Calu3 (cell line): ENCODE measurements around the gene SLC25A47. TPM values are rescaled to one million over a fixed set of nuclear protein-coding genes. Genes with fewer than 3 reads are reported as not detected.
"Not testable (repeated sequence)": the region's sequence is repeated elsewhere in the genome, so short reads cannot be mapped to it uniquely, and the experiment has no call there.

Experiments
- BruUV-seq: library from RNA; stranded (reverse); fragments of 400-500 nt; replicated peaks from 2 replicates; lab custom pipeline; 2021; lab: Mats Ljungman, UMichigan
- CTCF ChIA-PET: fragments of 300-600 bp; sonication (Branson Sonifier 250); formaldehyde crosslinking; loops from one replicate; lab custom pipeline; 2022; ENCODE audit warnings: antibody characterized with exemption; lab: Charles Lee
- DNase-seq: peaks from one replicate; pipeline ENCODE4 v3.0.0; 2022
- H3K27ac Mint-ChIP-seq: one replicate; pipeline ENCODE4 v1.8.0; 2022; ENCODE audit warnings: mixed read lengths; ENCODE audit not compliant: unreplicated experiment
- H3K27me3 Mint-ChIP-seq: one replicate; pipeline ENCODE4 v1.8.0; 2022; ENCODE audit warnings: mixed read lengths; ENCODE audit not compliant: unreplicated experiment
- H3K36me3 Mint-ChIP-seq: one replicate; pipeline ENCODE4 v1.8.0; 2022; ENCODE audit warnings: mild to moderate bottlenecking, moderate library complexity, mixed read lengths; ENCODE audit not compliant: insufficient read depth, unreplicated experiment
- H3K4me1 Mint-ChIP-seq: one replicate; pipeline ENCODE4 v1.8.0; 2022; ENCODE audit warnings: mild to moderate bottlenecking, low read depth, mixed read lengths; ENCODE audit not compliant: unreplicated experiment
- H3K4me3 Mint-ChIP-seq: one replicate; pipeline ENCODE4 v1.8.0; 2022; ENCODE audit warnings: mild to moderate bottlenecking, low read depth, moderate library complexity, mixed read lengths; ENCODE audit not compliant: unreplicated experiment
- H3K9me3 Mint-ChIP-seq: one replicate; pipeline ENCODE4 v1.8.0; 2022; ENCODE audit warnings: low read depth, mixed read lengths; ENCODE audit not compliant: unreplicated experiment
- CTCF ChIP-seq: fragments of 200-600 bp; IDR thresholded peaks from one replicate; pipeline ENCODE4 v1.8.0; 2022; ENCODE audit warnings: antibody characterized with exemption; ENCODE audit not compliant: unreplicated experiment
- intact Hi-C: fragments of 100-400 bp; cut with micrococcal nuclease; formaldehyde crosslinking; loops from one replicate; pipeline ENCODE4 v1.10.0; 2022; ENCODE audit not compliant: unreplicated experiment
- total RNA-seq: library from RNA; stranded (reverse); gene quantifications from 2 replicates; pipeline ENCODE4 v1.2.3, GENCODE V29; 2022

The SLC25A47 gene
- total RNA-seq, 1 experiment from 2014 or later = not detected

GRCh38 chr14:100309028-100309737 is 14.0 kb upstream of the SLC25A47 start:
- no peaks in the 10 kb centered on the region for H3K9me3 Mint-ChIP-seq
- CTCF ChIA-PET = interaction anchor here (0.7 kb wide), 1 partner anchor 215 kb away, joined by 4 read pairs; no protein-coding TSS in a partner anchor
- H3K27ac Mint-ChIP-seq = no peak overlapping the region
- H3K36me3 Mint-ChIP-seq = peaks cover 31% of the 10 kb centered on the region
- DNase-seq = no peak
- peaks cover 19% of the 10 kb centered on the region for H3K27me3 Mint-ChIP-seq
- intact Hi-C loops = loop anchor here (10.0 kb wide), 1 partner anchor 66 kb away; the partner anchor contains the start of gene WDR25
- TF ChIP-seq CTCF = no peak
- no TSS peak for BruUV-seq
- no peak overlapping the region for H3K4me3 Mint-ChIP-seq
- H3K4me1 Mint-ChIP-seq = peaks cover 16% of the 10 kb centered on the region

- H3K27ac Mint-ChIP-seq, H3K4me1 Mint-ChIP-seq, BruUV-seq, H3K4me3 Mint-ChIP-seq, H3K9me3 Mint-ChIP-seq, intact Hi-C loops, CTCF ChIA-PET, DNase-seq, H3K36me3 Mint-ChIP-seq: not testable (repeated sequence)
- peaks cover 19% of the 10 kb centered on the region for H3K27me3 Mint-ChIP-seq
These were observed 10.8 kb upstream of the SLC25A47 start for GRCh38 chr14:100312110-100312876.

GRCh38 chr14:100312877-100313400 is 10.2 kb upstream of the SLC25A47 start:
- no peak for DNase-seq
- H3K27ac Mint-ChIP-seq = no peak overlapping the region
- H3K4me3 Mint-ChIP-seq = no peak overlapping the region
- intact Hi-C loops = no loop called here
- no peaks in the 10 kb centered on the region for H3K9me3 Mint-ChIP-seq
- BruUV-seq = no TSS peak
- CTCF ChIA-PET = no interaction called here
- peaks cover 5% of the 10 kb centered on the region for H3K4me1 Mint-ChIP-seq
- no peaks in the 10 kb centered on the region for H3K36me3 Mint-ChIP-seq
- H3K27me3 Mint-ChIP-seq = peaks cover 19% of the 10 kb centered on the region
- TF ChIP-seq CTCF = no peak

- BruUV-seq = no TSS peak
- Mint-ChIP-seq H3K4me3 (no peak overlapping the region), H3K27ac (no peak overlapping the region), H3K9me3 (no peaks in the 10 kb centered on the region), H3K36me3 (no peaks in the 10 kb centered on the region), H3K4me1 (no peaks in the 10 kb centered on the region), H3K27me3 (peaks cover 19% of the 10 kb centered on the region)
- intact Hi-C loops = no loop called here
- no peak for DNase-seq
- no peak for TF ChIP-seq CTCF
- CTCF ChIA-PET = interaction anchor here (0.5 to 0.7 kb wide), 2 partner anchors 90 to 630 kb away, joined by 3 to 4 read pairs; partner anchors contain the start of gene CYP46A1
These were observed 9.5 kb upstream of the SLC25A47 start for GRCh38 chr14:100313464-100314230.
